GM18907 (cell line): ENCODE results near the gene IFI44.

Experiments
- ATAC-seq: cut with Tn5 transposase; IDR thresholded peaks from one replicate; pipeline ENCODE4 v1.9.1; 2021; ENCODE audit warnings: mild to moderate bottlenecking, moderate library complexity; ENCODE audit not compliant: unreplicated experiment

IFI44 gene

GRCh38 chr1:78649628-78650027, at the start of gene IFI44:
IFI44 (plus strand) TSS chr1:78649831; CDS start chr1:78650196, 365 bp downstream.
- peak; percentile 92 for ATAC-seq

- no peak for ATAC-seq
Observed at GRCh38 chr1:78601068-78601467, 48.6 kb upstream of the IFI44 start.

DNA sequence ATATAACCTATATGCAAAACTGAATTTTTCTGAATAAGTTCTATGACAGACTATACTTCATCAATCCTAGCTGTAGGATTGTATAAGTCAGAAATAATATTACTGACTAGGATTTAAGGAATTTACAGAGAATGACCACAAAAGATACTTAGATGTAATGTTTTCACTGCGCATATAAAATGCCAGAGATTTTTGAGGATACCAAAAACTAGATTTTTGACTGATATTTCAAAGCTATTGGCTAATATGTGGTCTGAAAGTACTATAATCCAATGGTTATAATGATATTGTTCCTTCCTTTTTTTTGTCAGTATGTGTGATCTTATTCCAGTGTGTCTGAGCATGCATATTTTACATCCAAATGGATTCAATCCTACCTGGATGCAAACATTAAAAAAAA, 46.4 kb upstream of the IFI44 start:
- ATAC-seq = no peak

DNA sequence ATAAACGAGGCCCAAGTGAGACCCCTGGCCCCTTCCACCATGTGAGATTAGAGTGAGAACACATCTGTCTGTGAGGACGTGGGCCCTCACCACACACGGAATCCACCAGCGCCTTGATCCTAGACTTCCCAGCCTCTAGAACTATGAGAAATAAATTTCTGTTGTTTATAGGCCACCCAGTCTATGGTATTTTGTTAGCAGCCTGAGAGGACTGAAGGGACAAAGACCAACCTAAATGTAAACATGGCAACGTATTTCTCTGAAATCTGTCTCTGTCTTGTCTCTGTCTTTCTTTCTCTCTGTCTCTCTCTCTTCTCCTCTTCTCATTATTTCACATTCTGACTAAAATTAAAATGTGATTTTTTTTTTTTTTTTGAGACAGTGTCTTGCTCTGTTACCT, 45.0 kb upstream of the IFI44 start:
- no peak for ATAC-seq

DNA sequence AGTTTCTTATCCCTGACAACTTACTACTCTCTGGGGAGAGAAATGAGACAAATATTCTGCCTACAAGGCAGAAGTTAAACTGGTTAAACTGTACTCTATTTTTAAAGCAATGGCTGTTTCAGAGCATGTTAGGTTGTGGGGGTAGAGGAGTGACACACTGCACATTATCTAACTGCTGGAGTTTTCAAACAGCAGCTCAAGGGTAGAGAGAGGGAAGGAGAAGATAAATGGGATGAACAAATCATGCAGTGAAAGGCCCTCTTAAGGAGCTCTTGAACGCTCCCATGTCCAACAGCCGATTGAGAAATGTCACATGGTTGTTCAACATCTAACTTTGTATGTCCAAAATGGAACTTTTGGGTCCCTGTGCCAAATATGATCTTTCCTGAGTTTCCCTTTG, 43.4 kb upstream of the IFI44 start:
- no peak for ATAC-seq

GRCh38 chr1:78607334-78607927, 42.2 kb upstream of the IFI44 start:
- no peak for ATAC-seq

- no peak for ATAC-seq
Observed at GRCh38 chr1:78607944-78608343, 41.7 kb upstream of the IFI44 start.

GRCh38 chr1:78617615-78618026, 32.0 kb upstream of the IFI44 start:
- ATAC-seq = peak; percentile 51

DNA sequence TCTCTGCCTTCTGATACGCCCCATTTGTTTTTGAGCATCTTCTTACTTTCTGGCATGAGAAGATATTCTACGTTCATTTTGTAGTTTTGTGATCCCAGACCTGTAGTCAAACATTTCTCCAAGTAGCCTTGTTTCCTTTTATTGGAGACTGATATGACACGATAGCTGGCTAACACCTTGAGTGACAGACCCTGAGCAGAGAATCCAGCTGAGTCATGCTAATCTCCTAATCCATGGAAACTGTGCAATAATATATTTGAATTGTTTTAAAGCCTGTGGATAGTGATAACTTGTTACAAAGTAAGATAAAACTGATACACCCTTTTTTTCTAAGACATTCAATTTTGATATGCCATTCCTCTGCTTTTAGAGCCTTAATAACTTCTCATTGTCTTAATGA, 30.6 kb upstream of the IFI44 start:
- no peak for ATAC-seq

GRCh38 chr1:78619446-78619802, 30.2 kb upstream of the IFI44 start:
- peak; percentile 16 for ATAC-seq

- ATAC-seq = peak; percentile 45
Observed at GRCh38 chr1:78619803-78620579, 29.6 kb upstream of the IFI44 start, which contains the start of gene IFI44L. IFI44L (plus strand) TSS chr1:78620448; CDS start chr1:78627916, 7,468 bp downstream.

DNA sequence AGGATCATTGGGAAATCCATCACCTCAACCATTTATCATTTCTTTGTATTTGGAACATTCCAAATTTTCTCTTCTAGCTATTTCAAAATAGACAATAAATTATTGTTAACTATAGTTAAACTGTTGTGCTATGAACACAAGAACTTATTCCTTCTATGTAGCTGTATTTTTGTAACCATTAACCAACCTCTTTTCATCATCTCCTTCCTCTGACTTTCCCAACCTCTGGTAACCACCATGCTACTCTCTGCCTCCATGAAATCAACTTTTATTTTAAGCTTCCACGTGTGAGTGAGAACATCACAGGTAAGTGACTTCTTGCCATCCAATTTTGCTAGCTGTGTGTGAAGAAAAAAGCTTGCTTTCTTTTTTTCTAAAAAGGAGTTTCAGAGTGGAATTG, 29.0 kb upstream of the IFI44 start:
- peak; percentile 30 for ATAC-seq

- ATAC-seq = peak; percentile 25
Observed at GRCh38 chr1:78622548-78622947, 27.1 kb upstream of the IFI44 start.

DNA sequence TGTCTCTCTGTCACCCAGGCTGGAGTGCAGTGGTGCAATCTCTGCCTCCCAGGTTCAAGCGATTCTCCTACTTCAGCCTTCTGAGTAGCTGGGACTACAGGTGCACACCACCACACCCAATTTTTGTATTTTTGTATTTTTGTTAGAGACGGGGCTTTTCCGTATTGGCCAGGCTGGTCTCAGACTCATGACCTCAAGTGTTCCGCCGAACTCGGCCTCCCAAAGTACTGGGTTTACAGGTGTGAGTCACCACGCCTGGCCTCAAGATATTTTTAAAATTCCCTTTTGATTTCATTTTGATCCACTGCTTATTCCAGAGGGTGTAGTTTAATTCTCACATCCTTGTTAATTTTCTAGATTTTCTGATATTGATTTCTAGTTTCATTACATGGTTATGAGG, 25.6 kb upstream of the IFI44 start:
- no peak for ATAC-seq

GRCh38 chr1:78627321-78627720, 22.3 kb upstream of the IFI44 start:
- no peak for ATAC-seq

- ATAC-seq = no peak
Observed at GRCh38 chr1:78630600-78630999, 19.0 kb upstream of the IFI44 start.

DNA sequence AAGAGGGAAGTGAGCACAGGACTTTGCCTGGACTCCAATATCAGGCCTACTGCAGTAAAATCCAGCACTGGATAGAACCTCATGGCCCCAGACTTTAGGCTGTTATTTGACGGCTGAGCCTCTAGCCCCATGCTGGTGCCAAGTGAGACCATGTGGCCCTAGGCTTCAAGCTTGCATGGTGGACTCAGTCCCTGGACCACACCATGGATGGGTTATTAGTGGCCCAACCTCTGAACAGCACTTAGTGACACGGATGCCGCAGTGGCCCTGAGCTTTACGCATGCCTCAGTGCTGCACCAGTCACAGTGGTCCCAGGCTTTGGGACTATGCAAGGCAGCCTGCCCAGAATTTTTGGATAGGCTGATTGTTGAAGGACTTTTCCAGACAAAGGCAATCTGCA, 16.4 kb upstream of the IFI44 start:
- no peak for ATAC-seq

- peak; percentile 70 for ATAC-seq
Observed at GRCh38 chr1:78640462-78640861, 9.2 kb upstream of the IFI44 start.

DNA sequence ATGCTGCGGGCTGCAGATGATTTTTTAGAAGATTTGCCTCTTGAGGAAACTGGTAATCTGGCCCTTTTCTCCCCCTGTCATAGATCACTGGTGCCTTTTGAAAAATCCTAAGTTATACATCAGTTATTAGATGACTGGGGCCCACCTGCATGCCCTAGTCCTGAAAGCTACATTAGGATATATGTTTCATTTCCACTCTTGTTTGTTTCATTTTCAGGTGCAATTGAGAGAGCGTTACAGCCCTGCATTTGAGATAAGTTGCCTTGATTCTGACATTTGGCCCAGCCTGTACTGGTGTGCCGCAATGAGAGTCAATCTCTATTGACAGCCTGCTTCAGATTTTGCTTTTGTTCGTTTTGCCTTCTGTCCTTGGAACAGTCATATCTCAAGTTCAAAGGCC, 8.1 kb upstream of the IFI44 start:
- ATAC-seq = no peak

- ATAC-seq = no peak
Observed at GRCh38 chr1:78645723-78646122, 3.9 kb upstream of the IFI44 start.

DNA sequence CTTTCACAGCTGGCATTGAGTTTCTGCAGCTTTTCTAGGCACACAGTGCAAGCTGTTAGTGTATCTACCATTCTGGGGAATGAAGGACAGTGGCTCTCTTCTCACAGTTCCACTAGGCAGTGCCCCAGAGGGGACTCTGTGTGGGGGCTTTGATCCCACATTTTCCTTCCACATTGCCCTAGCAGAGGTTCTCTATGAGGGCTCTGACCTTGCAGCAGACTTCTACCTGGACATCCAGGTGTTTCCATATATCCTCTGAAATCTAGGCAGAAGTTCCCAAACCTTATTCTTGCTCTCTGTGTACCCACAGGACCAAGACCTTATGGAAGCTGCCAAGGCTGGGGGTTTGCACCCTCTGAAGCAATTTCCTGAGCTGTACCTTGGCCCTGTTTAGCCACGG, 2.4 kb upstream of the IFI44 start:
- ATAC-seq = no peak

- ATAC-seq = peak; percentile 36
Observed at GRCh38 chr1:78650114-78650660, 556 bp downstream of the IFI44 start.
